DND-41 (cell line): ENCODE data around the gene POFUT2.

ENCODE experiments used
- CTCF ChIP-seq: IDR thresholded peaks from 2 replicates; pipeline ENCODE4 v1.5.1; 2012; ENCODE audit warnings: borderline replicate concordance, low read length, moderate library complexity, mild to moderate bottlenecking; ENCODE audit not compliant: poor library complexity, severe bottlenecking; ENCODE audit errors: extremely low read depth
- EZH2 ChIP-seq: IDR thresholded peaks from 3 replicates; pipeline ENCODE4 v1.6.1; 2012; ENCODE audit warnings: borderline replicate concordance, low read depth, mild to moderate bottlenecking, moderate library complexity, low read length, inconsistent platforms; ENCODE audit not compliant: severe bottlenecking

DNA sequence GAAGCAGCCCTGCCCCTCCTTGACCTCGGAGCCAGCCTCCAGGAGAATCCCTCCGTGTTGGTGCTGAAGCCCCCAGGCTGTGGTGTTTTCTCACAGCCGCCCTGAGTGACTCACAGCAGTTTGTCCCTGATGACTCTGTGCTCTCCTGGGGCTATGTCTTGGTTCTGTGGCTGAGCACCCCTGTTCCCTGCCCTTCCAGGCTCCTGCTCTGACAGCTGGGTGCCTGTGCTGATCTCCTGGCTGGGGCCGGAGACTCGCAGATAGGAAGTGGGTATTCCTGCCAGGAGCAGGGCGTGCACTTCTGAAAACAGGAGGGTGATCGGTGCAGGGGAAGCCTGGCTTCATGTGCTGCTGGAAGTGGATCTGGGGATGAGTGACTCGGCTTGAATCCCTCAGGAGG is 34.5 kb downstream of the POFUT2 start:
- TF ChIP-seq EZH2 (no peak), CTCF (no peak)
